PC-3 (cell line): Measurements from ENCODE around the gene PPBP.

Experiments used
- EZH2 ChIP-seq: fragments of 300-600 bp; sonication (generic); IDR thresholded peaks from one replicate; pipeline ENCODE4 v1.6.1; 2017; ENCODE audit warnings: antibody characterized with exemption, mild to moderate bottlenecking, low read length; ENCODE audit not compliant: unreplicated experiment
- EZH2phosphoT487 ChIP-seq: fragments of 300-600 bp; sonication (generic); IDR thresholded peaks from 2 replicates; pipeline ENCODE4 v1.6.1; 2018; ENCODE audit warnings: mild to moderate bottlenecking, antibody characterized with exemption, low read length, borderline replicate concordance
- TF ChIP-seq, protein P1 (sequence below): fragments of 300-600 bp; sonication (generic); conservative IDR thresholded peaks from 2 replicates; pipeline ENCODE4 v1.5.1; 2017; ENCODE audit warnings: antibody characterized with exemption, low read depth, mild to moderate bottlenecking, low read length

DNA sequence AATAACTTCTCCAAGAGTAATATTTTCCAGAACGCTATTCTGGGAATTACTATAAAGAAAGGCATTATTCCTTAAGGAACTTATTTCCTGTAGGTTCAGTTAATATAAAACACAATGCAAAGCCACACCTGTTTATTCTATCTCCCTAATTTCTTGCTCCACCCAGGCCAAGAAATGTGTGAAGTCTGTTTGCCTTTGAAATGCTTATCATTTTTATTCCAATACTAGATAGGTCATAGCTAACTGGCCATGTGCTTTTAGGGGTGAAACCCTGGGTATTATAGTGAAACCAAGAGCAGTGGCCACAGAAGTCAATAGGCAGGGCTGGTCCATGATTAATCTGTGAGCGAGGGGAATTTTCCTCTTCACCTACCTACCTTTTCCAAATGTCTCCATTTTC is 35.7 kb upstream of the PPBP start:
- TF ChIP-seq, protein P1, sequence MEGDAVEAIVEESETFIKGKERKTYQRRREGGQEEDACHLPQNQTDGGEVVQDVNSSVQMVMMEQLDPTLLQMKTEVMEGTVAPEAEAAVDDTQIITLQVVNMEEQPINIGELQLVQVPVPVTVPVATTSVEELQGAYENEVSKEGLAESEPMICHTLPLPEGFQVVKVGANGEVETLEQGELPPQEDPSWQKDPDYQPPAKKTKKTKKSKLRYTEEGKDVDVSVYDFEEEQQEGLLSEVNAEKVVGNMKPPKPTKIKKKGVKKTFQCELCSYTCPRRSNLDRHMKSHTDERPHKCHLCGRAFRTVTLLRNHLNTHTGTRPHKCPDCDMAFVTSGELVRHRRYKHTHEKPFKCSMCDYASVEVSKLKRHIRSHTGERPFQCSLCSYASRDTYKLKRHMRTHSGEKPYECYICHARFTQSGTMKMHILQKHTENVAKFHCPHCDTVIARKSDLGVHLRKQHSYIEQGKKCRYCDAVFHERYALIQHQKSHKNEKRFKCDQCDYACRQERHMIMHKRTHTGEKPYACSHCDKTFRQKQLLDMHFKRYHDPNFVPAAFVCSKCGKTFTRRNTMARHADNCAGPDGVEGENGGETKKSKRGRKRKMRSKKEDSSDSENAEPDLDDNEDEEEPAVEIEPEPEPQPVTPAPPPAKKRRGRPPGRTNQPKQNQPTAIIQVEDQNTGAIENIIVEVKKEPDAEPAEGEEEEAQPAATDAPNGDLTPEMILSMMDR, result no peak
- TF ChIP-seq EZH2phosphoT487, result no peak
- TF ChIP-seq EZH2, result no peak
